ENCODE results near the gene NDUFA11.

DNA sequence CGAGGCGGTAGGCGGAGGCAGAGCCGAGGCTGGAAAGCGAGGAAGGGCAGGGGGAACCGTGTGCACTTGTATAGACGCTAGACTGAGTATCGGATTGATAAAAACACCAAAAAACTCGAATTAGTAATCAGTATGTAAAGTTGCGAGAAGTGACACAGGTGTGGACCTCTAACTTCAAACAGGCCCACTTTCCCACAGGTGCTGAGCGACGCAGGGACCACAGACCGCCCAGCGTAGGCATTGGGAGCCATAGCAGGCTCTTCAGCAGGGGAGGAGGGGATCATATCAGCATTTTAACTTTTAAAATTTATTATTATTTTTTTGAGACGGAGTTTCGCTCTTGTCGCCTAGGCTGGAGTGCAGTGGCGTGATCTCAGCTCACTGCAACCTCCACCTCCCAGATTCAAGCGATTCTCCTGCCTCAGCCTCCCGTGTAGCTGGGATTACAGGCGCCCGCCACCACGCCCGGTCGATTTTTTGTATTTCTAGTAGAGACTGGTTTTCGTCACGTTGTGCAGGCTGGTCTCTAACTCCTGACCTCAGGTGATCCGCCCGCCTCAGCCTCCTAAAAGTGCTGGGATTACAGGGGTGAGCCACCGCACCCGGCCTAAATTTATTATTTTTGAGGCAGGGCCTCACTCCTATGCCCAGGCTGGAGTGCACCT lies 1.7 kb upstream of the NDUFA11 start:
- TF ChIP-seq, protein P1, sequence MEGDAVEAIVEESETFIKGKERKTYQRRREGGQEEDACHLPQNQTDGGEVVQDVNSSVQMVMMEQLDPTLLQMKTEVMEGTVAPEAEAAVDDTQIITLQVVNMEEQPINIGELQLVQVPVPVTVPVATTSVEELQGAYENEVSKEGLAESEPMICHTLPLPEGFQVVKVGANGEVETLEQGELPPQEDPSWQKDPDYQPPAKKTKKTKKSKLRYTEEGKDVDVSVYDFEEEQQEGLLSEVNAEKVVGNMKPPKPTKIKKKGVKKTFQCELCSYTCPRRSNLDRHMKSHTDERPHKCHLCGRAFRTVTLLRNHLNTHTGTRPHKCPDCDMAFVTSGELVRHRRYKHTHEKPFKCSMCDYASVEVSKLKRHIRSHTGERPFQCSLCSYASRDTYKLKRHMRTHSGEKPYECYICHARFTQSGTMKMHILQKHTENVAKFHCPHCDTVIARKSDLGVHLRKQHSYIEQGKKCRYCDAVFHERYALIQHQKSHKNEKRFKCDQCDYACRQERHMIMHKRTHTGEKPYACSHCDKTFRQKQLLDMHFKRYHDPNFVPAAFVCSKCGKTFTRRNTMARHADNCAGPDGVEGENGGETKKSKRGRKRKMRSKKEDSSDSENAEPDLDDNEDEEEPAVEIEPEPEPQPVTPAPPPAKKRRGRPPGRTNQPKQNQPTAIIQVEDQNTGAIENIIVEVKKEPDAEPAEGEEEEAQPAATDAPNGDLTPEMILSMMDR (IDR thresholded peaks at IDR 0.05): no peak
- TF ChIP-seq POLR2A (IDR thresholded peaks at IDR 0.05): no peak

All from heart left ventricle (tissue), 13 donors.